HG03025 (cell line): ENCODE measurements around the gene THEMIS.
"Not testable (repeated sequence)": the region's sequence is repeated elsewhere in the genome, so short reads cannot be mapped to it uniquely, and the experiment has no call there.

Source experiments
- ATAC-seq: cut with Tn5 transposase; IDR thresholded peaks from one replicate; pipeline ENCODE4 v1.9.1; 2021; ENCODE audit warnings: mild to moderate bottlenecking, moderate library complexity; ENCODE audit not compliant: unreplicated experiment, low FRiP score

The THEMIS gene

DNA sequence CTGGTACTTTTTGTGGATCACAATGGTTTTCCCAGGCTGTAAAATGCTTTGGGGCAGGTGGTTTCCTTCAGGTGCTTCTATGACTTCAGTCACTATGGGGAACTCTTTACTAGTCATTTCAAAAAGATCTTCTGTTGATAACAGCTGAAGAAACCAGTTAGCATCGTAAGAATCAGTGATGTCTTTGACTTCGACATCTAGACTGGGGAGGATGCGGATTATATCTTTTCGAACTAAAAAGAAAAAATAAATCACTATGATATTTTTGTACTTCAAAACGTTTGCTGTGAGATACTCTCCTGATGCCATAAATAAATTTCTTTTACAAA lies 87.2 kb downstream of the THEMIS start:
- no peak for ATAC-seq

DNA sequence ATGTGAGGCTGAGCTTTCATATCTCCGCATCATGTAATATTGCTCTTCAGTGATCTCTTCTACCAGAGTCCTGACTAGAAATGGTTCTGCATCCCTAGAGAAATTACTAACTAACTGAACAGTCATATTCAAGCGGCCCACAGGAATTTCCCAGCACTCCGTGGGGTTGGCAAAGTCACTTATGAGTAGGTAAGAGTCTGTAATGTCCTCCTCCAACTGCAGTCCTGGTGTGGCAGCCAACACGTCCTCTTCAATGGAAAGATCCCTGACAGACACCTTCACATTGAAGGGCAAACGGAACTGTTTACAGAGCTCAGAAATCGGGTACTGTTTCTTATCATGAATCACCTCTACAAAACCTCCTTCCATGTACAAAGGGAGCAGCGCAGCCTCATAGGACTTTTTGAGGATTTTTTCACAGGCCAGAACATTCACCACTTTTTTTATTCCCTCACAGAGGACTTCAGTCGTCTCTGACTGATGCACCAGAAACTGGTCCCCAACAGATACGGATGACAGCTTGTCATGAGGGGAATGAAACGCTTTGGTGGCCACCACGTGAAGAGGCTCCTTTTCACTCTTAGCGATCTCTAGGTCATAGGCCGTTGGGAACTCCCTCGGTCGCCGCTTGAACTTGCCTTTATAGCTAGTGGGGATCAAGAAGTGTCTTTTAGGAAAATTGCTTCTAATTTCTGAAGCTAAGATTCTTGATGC lies 87.7 kb downstream of the THEMIS start:
- ATAC-seq = no peak

DNA sequence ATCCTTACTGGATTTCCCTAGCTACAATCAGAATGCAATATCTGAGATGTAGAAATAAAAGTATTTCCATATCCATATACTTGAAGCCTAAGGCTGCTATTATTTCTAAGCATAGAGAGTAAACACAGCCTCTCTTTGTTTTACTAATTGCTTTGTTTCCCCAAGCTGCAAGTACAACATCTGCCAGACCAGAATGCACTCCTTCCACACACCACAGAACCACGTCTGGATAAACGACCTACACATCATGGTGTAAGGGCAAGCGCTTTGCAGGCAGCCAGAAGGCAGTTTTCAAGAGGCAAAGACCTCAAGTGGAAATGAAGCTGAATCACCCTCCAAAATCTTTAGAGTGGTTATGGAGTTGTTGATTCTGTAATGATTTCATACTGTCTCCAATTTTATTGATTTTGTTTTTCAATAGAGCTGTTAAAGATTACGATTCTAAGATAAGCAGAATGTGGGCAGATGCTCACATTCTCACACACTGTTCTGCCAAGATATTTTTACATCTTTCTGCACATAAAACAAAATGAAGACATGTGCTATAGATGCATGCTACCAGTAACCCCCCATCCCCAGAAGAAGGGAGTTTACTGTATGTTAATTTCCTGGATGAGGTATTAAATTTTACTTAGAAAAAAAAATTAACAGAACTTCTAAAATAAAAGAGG lies 88.8 kb downstream of the THEMIS start:
- no peak for ATAC-seq

DNA sequence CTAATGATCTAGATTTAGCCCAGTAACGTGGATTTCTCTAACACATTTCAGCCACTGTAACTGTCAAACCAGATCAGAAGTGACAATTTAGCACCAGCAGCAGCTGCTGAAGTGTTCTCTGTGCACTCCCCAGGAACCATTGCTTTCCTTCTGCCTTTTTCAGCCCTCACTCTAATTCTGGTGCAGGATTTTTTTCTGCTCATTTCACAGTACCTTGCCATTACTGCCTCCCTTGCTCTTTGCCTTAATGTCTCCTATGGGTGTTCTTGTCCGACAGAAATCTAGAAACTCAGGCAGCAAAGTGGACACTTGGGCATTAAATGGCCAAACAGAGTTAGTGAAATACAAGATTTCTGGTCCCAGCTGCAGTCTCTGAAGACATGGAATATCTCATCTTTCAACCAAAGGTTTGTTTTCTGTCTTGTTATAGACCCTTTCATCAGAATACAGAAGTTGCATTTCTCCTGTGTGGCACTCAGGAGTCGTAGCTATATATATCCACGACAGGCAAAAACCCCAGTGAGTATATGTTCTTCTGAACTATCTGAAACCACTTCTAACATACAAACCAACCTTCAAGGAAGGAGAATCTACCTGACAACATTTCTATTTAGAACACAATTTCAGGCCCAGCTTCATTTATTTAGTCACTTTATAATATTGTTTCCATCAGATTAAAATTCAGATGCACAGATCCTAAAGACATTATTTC lies 92.9 kb downstream of the THEMIS start:
- ATAC-seq = no peak

DNA sequence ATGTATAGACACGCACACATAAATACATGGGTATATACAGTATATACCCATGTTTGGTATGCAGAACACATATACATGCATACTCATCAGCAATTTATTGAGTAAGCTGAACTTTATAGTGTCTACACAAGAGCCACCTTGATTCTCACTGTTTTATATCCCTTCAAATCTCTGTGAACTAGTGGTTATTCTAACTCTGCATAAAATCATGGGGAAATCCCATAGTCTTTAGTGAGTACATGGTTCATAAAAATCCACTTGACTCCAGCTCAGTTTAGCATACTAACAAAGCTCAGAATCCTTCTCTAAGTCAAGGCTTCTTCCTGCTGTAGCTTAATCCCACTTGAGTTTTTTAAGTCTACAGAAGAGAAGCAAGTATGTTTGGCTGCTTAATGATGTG lies 104.1 kb downstream of the THEMIS start:
- no peak for ATAC-seq

DNA sequence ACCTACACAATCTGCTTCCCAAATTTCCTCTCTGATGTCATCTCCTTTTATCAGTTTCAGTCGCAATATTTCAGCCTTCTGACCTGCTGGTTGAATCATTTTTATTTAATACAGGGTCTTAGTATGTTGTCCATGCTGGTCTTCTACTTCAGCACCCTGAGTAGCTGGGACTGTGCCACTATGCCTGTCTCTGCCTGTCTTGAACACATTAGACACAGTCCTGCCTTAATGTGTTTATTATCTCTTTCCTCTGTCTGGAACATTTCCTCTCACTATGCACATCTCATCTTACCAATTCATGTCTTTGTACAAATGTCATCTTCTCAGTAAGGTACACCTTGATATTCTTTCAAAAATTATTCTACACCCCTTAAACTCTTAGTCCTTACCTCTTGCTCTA lies 106.5 kb downstream of the THEMIS start:
- ATAC-seq = no peak

DNA sequence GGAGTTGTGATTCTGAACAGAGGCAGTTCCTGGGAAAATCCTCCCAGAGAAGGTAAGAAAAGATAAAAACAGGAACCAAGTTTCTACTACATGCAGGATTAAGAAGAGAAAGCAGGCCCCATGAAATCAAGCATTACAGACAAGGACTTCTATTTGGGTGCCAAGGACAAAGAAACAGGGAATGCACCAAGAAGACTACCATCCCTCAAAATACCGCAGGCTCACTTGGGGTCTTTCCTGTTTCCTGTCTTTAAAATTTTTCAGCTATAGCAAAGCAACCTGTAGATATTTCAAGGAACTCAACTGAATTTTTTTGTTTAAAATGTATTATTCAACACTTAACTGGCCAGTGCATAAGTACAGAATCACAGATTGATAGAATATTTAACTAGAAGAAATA lies 107.5 kb downstream of the THEMIS start:
- no peak for ATAC-seq

DNA sequence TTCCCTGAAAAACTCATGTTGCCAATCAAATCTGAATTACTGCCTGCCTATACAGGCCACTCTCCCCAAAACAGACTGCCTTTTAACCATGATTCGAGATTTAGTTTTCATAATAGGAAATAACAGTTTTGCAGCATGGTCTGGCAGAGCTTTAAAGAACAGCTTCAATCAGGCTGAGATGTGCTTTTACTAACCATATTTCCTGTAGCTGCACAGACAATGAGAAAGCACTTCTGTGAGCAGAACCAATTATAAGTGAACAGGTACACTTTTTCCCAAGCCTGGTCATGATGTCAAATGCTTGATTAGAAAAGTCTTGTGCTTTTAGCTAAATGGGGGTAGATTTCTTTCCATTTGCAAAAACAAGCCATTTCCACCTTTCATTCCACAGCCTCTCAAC lies 108.2 kb downstream of the THEMIS start:
- no peak for ATAC-seq

DNA sequence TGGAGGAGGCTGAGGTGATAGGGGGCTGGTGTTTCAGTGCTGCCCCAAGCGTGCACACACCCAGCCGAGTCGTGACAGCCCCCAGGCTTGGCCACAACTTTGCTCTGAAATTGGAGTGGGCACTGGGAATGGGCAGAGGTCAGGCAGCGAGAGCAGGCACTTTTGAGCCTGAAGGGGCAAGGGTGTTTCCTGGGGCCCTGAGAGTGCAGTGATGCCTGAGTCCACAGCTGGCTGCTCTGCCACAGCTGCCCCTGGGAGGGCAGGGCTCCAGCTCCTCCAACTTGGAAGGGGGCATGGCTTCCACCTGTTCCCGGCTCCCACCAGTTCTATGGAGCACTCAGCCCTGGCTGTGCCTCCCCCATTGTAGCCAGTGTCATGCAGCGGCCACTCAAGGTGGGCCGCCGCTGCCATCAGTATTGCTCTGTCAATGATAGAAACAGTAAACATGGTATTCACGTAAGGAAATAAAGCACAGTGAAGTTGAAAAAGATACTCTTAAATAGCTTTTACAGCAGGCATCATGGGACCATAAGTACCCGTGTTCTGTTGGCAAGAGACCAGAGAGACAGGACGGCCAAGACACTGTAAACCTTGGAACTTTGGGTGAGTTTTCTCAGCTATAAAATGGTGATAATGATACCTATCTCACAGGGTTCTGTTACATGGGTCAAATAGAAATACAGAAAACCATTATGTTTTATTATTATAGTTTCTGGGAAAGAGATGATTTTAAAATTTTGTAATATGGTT lies 108.9 kb downstream of the THEMIS start:
- ATAC-seq = no peak

DNA sequence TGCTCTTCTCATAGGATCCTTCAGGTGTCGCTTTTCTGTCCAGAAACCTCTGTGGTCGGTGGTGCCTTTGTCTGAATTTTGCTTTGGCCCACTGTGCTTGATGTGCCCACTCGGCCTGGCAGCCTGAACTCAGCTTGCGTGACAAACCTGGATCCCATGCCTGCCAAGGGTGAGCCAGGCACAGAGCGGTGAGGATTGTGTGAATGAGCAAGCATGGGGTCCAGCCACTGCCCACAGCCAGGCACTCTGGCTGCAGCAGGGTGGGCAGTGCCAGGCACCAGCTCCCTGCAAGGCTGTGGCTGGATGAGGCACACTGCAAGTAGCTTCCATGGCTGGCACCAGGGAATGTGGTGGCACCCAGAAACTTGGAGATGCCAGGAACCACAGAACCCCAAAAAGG lies 110.3 kb downstream of the THEMIS start:
- no peak for ATAC-seq

DNA sequence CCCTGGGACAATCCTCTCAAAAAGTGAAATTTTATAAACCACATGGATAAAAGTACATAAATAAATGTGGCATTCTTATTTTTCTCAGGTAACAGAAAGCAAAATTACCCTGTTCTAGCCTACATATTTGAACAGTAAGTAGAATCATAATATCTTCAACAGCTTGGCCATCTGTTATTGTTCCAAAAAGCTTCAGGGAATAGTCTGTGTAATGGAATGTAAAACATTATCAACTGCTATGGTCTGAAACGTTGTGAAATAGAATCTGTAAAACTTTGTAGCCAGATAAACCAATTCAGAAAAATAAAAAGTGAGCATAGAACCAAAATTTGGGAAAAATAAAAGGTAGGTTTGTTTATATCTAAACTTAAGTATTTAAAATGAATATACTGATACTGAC lies 114.7 kb downstream of the THEMIS start:
- ATAC-seq = no peak

DNA sequence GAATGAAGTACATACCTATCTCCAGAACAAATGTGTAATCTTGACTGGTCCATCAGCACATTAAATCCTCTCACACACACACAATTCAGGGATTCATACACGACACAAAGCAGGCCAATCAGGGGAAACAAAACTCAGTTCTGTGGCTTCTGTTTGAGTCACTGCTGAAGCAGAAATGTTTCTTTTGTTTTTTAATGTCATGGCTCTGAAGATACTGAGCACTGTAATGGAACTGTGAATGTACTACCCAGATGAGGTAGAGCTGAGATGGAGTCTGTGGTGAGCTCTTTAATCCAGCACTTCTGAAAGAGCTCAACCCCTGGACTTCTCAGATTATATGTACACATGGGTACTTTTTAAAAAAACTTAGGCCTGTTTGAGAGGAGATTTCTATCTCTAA lies 116.4 kb downstream of the THEMIS start:
- ATAC-seq = no peak

DNA sequence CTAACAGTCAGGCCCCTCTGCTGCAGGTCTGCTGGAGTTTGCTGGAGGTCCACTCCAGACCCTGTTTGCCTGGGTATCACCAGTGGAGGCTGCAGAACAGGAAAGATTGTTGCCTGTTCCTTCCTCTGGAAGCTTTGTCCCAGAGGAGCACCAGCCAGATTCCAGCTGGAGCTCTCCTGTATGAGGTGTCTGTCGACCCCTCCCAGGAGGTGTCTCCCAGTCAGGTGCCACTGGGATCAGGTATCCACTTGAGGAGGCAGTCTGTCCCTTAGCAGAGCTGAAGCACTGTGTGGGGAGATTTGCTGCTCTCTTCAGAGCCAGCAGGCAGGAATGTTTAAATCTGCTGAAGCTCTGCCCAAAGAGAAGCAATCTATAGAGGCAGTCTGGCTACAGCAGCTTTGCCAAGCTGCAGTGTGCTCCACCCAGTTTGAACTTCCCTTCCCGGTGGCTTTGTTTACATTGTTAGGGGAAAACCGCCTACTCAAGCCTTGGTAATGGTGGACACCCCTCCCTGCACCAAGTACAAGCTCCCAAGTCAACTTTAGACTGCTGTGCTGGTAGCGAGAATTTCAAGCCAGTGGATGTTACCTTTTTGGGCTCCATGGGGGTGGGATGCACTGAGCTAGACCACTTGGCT lies 119.1 kb downstream of the THEMIS start:
- ATAC-seq = not testable (repeated sequence)

DNA sequence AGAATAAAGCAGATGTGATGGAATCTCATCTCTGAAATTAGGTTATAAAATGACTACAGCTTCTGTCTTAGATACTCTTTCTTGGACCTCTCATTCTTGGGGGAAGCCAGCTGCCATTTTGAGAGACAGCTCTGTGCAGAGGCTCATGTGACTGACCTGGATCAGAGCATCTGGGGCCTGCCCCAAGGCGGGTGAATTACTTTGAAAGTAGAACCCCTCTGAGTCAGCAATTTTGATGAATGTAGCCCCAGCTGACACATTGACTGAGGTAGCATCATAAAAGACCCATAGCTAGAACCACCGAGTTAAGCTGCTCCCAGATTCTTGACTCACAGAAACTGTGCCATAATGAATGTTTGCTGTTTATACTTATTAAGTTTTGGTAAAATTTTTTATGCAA lies 124.5 kb downstream of the THEMIS start:
- no peak for ATAC-seq

DNA sequence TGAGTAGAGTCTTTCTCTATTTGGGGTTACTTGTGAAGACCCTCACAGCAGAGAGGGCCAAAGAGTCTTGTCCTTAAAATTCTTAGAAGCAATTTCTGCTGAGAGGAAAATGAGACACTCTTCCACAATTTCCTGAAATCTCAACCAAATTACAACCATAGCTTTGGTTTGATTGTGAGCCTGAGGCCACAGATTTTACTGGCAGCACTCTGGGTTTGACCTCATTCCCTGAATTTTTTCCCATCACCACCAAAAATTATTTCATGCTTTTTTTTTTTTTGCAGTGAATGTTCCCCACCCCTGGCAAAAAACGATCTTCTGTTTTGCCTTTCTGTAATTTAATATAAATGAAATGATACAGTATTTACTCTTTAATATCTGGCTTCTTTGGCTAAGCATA lies 125.5 kb downstream of the THEMIS start:
- no peak for ATAC-seq

DNA sequence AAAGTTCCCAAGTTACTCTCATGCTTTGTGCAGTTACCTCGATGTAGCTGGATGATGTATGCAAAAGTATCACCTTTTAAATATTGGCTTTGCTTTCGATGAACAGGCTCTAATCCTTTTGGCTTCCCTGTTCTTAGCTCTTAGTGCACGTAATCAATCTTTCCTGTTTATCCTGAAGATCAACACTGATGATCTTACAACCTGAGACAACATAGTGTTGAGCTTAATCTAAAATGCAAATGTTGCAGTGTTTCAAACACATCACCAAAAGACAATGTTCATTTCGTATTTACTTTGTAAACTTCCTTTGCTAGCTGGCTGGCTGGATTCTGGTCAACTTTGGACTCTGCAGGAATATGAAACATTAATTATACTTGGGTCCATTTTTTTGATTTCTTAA lies 132.1 kb downstream of the THEMIS start:
- no peak for ATAC-seq

DNA sequence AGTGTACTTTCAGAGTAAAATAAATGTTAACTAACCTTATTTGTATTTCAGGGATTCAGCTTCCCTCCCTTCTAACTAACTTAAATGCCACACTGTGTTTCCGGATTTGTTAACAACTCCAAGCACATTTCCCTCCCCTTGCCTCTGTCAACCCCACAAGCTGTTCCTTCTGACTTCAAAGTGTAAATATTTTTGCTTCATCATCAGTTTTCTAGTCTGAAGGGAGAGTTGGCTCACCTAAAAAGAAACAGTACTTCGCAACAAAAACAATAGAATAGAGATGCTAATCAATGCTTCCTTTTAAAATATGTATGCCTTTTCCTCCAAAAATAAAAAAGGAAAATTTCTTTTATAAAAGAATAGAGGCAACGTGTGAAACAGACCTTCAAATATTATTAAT lies 132.6 kb downstream of the THEMIS start:
- ATAC-seq = no peak

DNA sequence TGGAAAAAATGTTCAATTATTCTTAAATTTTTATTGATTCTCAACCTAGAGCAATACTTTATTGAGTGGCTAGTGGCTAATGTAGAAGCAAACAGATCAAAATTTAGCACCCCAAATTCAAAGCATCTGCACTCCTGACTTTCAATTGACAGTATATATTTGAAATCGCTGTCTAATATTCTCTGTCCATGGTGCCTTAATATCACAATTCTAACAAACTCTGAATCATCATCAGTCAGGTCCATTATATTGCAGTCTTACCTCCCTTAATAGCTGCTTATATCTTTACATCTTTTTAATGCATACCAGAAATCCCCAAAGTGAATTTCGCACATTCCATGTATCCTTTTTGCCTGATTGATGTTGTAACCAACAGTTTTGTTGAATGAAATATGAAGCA lies 134.9 kb downstream of the THEMIS start:
- ATAC-seq = no peak

DNA sequence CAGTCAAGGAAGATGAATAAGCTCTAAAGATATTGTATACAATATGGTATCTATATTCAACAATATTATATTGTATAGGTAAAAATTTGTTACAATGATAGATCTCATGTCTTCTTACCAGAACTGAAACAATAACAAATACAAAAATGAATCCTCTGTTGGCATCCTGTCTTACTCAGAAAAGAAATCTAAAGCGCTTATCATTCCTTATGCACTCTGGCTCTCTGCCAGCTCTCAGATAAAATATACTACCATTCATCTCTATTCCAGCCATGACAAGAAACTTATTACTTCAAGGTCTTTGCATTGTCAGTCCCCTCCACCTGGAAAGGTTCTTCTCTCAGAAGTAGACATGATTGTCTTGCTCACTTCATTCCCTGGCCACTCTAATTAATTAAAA lies 138.6 kb downstream of the THEMIS start:
- no peak for ATAC-seq

DNA sequence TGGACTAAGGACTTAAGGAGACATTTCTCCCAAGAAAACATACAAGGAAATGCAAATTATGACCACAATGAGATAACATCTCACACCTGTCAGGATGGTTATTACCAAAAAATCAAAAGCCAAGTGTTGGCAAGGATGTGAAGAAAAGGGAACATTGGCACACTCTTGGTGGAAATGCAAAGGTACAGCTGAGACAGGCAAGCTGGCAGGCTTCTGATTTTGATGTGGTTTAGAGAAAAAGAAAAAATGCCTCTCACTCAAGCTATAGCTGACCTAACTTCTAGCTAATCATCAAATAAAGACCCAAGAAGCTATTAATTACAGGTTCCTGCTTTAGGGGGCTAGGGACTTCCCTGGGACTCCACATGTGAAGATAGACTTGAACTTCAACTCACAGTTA lies 139.8 kb downstream of the THEMIS start:
- no peak for ATAC-seq

DNA sequence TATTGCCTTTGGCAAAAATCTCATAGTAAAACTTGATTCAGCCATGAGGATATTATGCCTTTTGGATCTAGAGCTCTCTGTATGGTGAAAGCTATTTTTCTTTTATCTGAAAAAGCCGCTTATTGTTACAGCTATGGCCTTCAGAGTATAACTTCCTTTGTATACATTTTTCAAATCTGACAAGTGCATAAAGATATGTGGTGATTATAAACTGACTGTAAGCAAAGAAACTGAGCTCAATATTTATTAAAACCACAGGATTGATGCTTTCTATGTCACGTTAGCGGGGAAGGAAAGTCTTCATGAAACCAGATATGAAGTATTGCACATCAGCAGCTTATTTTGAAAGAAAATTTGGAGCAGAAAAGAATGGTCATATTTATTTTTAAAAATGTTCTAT lies 151.8 kb downstream of the THEMIS start:
- no peak for ATAC-seq
